ENCODE data around the gene ADCY5. TPM values are rescaled to one million over a fixed set of nuclear protein-coding genes. Genes with fewer than 3 reads are reported as not detected.

ADCY5 gene
- total RNA-seq, 1 donor = under 0.01 TPM

DNA sequence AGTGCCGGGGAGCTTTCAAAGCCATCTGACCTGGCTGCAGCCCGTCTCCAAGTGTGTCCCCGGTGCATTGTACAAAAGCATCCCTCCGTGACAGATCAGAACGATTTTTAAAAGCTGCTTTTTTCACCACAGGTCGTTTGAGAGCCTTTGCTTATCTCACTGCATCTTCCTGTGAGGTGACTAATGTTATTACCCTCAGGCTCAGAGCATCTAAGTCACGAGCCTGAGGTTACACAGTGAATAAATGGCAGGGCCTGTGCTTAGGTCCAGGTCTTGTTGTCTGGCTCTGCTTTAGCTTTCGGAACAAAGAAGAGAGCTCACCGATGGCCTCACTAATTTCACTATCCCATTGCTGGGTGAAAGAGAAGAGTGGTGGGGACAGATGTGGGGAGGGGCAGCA, 163.8 kb downstream of the ADCY5 start:
- peak; percentile 16 for DNase-seq (ENCODE audit: low read depth)
- TF ChIP-seq, protein P1, sequence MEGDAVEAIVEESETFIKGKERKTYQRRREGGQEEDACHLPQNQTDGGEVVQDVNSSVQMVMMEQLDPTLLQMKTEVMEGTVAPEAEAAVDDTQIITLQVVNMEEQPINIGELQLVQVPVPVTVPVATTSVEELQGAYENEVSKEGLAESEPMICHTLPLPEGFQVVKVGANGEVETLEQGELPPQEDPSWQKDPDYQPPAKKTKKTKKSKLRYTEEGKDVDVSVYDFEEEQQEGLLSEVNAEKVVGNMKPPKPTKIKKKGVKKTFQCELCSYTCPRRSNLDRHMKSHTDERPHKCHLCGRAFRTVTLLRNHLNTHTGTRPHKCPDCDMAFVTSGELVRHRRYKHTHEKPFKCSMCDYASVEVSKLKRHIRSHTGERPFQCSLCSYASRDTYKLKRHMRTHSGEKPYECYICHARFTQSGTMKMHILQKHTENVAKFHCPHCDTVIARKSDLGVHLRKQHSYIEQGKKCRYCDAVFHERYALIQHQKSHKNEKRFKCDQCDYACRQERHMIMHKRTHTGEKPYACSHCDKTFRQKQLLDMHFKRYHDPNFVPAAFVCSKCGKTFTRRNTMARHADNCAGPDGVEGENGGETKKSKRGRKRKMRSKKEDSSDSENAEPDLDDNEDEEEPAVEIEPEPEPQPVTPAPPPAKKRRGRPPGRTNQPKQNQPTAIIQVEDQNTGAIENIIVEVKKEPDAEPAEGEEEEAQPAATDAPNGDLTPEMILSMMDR (IDR thresholded peaks at IDR 0.05; ENCODE audit: insufficient read depth, low read length) = no peak
- no peak overlapping the region for H3K4me3 ChIP-seq (ENCODE audit: low read depth, low read length)

DNA sequence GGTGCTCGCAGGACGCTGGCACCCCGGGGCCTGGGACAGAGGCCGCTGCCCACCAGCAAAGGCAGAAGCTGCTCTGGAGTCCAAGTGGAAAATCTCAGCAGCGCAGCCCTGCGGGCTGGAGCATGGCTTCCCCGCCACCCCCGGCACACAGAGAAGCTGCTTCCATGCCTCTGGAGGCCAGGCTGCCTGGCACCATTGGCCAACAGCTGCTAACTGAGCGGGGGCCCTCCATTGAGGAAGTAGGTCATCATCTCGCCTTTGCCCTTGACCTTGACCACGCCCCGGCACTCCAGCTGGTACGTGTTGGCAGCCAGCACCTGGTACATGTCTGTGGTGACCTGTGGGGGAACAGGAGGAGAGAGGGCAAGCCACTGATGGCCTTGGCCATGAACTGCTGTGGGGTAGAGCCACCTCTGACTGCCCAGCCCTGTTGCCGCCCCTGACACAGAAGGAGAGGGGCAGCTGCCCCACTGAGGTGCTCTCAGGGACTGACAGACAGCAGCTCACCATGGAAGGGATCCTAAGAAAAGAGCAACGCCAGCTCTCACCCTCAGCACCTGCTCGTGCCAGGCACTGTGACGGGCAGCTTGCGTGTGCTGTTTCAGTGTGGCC, 164.4 kb downstream of the ADCY5 start:
- no peak overlapping the region for H3K4me3 ChIP-seq (ENCODE audit: low read depth, low read length)
- TF ChIP-seq, protein P1 (IDR thresholded peaks at IDR 0.05; ENCODE audit: insufficient read depth, low read length) = no peak
- no peak for DNase-seq (ENCODE audit: low read depth)

DNA sequence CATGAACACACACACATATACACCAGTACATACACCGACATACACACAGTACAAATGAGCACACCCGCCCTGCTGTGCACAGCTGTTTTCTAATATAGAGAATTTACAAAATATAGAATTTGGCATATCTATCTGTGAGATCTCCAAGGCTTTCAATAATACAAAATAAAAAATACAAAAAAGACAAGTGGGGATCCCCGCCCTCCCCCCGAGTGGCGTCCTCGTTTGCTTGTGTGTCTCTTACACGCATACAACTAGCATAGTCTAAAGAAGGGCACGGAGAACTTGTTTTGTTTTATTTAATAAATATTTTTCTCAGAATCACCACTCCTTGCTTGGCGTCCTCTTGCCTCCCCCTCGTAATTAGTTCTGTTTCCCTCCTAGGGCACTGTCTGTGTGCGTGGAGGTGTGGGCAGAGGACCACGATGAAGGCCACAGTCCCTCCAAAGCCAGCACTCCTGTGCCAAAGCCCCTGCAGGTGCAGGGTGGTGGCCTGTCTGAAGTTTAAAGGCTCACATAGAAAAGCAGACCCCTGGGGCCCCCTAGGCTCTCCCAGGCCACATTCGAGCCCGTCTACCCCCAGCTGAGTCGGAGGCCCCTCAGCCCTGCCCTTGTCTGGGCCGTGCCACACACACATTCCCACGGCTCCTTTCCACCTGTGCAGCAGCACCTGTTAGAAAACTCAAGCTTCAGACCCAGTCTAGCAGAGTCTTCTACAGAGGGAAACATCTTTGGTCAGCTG, 165.1 kb downstream of the ADCY5 start:
- TF ChIP-seq, protein P1 (IDR thresholded peaks at IDR 0.05; ENCODE audit: insufficient read depth, low read length) = no peak
- no peak overlapping the region for H3K4me3 ChIP-seq (ENCODE audit: low read depth, low read length)
- DNase-seq (ENCODE audit: low read depth) = no peak

DNA sequence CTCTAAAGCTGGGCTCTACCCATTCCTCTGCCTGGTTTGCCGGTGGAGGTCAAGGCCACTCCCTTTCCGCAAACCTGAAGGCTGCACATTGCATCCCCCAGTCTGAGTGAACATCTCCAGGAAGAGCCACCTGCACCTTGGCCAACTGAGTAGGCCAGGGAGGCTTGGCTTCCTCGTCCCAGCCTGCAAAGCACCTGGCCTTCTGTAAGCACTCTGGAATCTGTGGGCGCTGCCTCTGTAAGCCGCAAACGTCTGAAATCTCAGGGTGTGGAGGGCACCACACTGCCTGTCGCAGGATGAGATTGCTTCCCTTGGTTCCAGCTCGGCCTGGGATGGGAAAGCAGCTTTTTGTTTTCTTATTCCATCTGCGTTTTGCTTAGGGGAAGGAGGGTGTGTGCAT, 165.8 kb downstream of the ADCY5 start:
- TF ChIP-seq, protein P1 (IDR thresholded peaks at IDR 0.05; ENCODE audit: insufficient read depth, low read length) = no peak
- DNase-seq (ENCODE audit: low read depth) = no peak
- H3K4me3 ChIP-seq (ENCODE audit: low read depth, low read length) = no peak overlapping the region

DNA sequence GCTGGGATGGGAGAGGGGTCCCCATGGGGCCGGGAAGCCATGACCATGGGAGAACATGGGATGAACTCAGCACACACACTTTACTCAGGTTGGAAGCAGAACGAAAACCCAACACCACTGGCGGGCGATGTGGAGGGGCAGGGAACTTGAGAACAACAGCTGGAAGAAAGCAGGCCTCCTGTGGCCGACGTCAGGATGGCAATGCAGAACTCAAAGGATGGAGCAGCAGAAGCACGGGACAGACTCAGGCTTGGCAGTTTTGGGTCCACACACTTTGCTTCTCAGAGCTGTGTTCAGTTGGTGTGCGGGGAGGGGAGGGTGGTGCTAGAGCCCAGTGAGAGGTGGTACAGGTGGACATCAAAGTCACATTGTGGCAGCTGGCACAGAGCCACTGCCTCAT, 166.4 kb downstream of the ADCY5 start:
- DNase-seq (ENCODE audit: low read depth) = no peak
- TF ChIP-seq, protein P1 (IDR thresholded peaks at IDR 0.05; ENCODE audit: insufficient read depth, low read length) = no peak
- no peak overlapping the region for H3K4me3 ChIP-seq (ENCODE audit: low read depth, low read length)

DNA sequence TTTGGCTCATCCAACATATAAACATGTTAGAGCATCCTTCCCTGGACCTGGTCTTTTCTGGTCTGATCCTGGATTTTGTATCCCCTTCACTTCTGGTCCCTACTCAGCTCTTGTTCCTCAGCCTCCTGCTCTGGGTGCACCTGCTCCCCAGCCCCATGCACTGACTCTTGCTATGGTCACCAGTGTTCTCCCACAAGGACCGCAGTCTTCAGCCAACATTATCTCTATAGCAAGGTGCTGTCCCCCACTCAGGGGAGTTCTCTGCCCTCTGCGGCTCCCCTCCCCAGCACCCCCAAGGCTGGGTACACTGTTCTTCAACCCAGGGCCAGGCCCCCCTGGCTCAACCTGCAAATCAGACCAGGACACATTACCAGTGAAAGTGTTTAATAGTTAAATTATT, 167.0 kb downstream of the ADCY5 start:
- no peak for DNase-seq (ENCODE audit: low read depth)
- TF ChIP-seq, protein P1 (IDR thresholded peaks at IDR 0.05; ENCODE audit: insufficient read depth, low read length) = no peak
- H3K4me3 ChIP-seq (ENCODE audit: low read depth, low read length) = no peak overlapping the region

Data from fibroblast of the aortic adventitia (primary cell).